GM23338 (cell line): Measurements from ENCODE around the gene RPS6KA5.

Source experiments
- POLR2AphosphoS5 ChIP-seq: IDR thresholded peaks from 2 replicates; pipeline ENCODE4 v1.6.1; 2016; ENCODE audit warnings: antibody characterized with exemption, low read depth
- TF ChIP-seq, protein P1 (sequence below), 2 experiments: fragments of 200-600 bp in 1 of 2; sonication (generic) in 1 of 2; conservative IDR thresholded peaks; 2 replicates each; pipeline versions ENCODE4 v1.5.1 to v1.6.1; 2016 to 2017; ENCODE audit warnings: antibody characterized with exemption in 2 of 2, low read depth in 2 of 2, mild to moderate bottlenecking in 2 of 2, moderate library complexity in 1 of 2

DNA sequence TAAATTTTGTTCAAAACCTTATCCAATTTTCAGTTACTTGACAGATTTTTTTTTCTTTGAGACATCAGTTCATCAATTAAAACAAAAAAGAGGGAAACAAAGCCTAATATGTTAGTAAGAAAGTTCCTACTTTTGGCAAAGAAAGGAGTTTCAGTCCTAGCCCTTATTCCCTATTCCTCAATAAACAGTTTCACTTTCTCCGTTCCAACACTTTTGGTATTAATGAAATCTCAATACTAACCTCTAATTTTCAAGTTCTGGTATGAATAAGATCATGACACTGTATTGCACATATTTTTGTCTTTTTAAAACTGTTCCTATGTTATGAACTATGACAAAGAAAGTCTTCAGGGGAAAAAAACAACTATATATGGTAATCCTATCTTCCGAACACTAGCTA, 48.4 kb downstream of the RPS6KA5 start:
- TF ChIP-seq, protein P1, sequence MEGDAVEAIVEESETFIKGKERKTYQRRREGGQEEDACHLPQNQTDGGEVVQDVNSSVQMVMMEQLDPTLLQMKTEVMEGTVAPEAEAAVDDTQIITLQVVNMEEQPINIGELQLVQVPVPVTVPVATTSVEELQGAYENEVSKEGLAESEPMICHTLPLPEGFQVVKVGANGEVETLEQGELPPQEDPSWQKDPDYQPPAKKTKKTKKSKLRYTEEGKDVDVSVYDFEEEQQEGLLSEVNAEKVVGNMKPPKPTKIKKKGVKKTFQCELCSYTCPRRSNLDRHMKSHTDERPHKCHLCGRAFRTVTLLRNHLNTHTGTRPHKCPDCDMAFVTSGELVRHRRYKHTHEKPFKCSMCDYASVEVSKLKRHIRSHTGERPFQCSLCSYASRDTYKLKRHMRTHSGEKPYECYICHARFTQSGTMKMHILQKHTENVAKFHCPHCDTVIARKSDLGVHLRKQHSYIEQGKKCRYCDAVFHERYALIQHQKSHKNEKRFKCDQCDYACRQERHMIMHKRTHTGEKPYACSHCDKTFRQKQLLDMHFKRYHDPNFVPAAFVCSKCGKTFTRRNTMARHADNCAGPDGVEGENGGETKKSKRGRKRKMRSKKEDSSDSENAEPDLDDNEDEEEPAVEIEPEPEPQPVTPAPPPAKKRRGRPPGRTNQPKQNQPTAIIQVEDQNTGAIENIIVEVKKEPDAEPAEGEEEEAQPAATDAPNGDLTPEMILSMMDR (conservative IDR thresholded peaks at IDR 0.05; ENCODE audit: low read depth in 2 of 2) = no peak
- no peak for TF ChIP-seq POLR2AphosphoS5
